Ishikawa (cell line): ENCODE results near the gene ADAM19.

Experiments
- CEBPB ChIP-seq: IDR thresholded peaks from 2 replicates; pipeline ENCODE4 v1.6.1; 2012
- FOXM1 ChIP-seq: IDR thresholded peaks from 2 replicates; pipeline ENCODE4 v1.6.1; 2012; ENCODE audit warnings: low read depth, borderline replicate concordance
- REST ChIP-seq: IDR thresholded peaks from 2 replicates; pipeline ENCODE4 v1.6.1; 2012; ENCODE audit warnings: low read depth, mild to moderate bottlenecking
- TEAD4 ChIP-seq: IDR thresholded peaks from 2 replicates; pipeline ENCODE4 v1.6.1; 2012
- ZBTB7A ChIP-seq: IDR thresholded peaks from 2 replicates; pipeline ENCODE4 v1.6.1; 2012; ENCODE audit warnings: low read depth

GRCh38 chr5:157494178-157494832 is 81.3 kb downstream of the ADAM19 start:
- no peak for TF ChIP-seq TEAD4
- no peak for TF ChIP-seq ZBTB7A
- TF ChIP-seq CEBPB, result no peak
- no peak for TF ChIP-seq REST
- TF ChIP-seq FOXM1, result no peak
